GM10266 (cell line): Measurements from ENCODE around the gene ZPBP.
A peak's percentile ranks its signal among the peaks of the same experiment; 100 is the strongest.

Source experiments
- DNase-seq: peaks from one replicate; pipeline ENCODE4 v3.0.0; 2012; ENCODE audit errors: extremely low spot score
- TF ChIP-seq, protein P1 (sequence below): IDR thresholded peaks from 2 replicates; pipeline ENCODE4 v1.5.1; 2012; ENCODE audit warnings: mild to moderate bottlenecking, low read depth; ENCODE audit not compliant: control insufficient read depth, insufficient read depth; ENCODE audit errors: missing control alignments

The ZPBP gene, protein sequence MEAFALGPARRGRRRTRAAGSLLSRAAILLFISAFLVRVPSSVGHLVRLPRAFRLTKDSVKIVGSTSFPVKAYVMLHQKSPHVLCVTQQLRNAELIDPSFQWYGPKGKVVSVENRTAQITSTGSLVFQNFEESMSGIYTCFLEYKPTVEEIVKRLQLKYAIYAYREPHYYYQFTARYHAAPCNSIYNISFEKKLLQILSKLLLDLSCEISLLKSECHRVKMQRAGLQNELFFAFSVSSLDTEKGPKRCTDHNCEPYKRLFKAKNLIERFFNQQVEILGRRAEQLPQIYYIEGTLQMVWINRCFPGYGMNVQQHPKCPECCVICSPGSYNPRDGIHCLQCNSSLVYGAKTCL

GRCh38 chr7:50092579-50093491 is at the start of gene ZPBP:
Gene ZPBP (minus strand): TSS chr7:50093246. CDS start chr7:50093194, 52 bp downstream.
- TF ChIP-seq, protein P1, sequence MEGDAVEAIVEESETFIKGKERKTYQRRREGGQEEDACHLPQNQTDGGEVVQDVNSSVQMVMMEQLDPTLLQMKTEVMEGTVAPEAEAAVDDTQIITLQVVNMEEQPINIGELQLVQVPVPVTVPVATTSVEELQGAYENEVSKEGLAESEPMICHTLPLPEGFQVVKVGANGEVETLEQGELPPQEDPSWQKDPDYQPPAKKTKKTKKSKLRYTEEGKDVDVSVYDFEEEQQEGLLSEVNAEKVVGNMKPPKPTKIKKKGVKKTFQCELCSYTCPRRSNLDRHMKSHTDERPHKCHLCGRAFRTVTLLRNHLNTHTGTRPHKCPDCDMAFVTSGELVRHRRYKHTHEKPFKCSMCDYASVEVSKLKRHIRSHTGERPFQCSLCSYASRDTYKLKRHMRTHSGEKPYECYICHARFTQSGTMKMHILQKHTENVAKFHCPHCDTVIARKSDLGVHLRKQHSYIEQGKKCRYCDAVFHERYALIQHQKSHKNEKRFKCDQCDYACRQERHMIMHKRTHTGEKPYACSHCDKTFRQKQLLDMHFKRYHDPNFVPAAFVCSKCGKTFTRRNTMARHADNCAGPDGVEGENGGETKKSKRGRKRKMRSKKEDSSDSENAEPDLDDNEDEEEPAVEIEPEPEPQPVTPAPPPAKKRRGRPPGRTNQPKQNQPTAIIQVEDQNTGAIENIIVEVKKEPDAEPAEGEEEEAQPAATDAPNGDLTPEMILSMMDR = peak; percentile 76

GRCh38 chr7:50142425-50143017 is 49.5 kb upstream of the ZPBP start:
- TF ChIP-seq, protein P1 = peak; percentile 62
- DNase-seq = no peak

More at GRCh38 chr7:50092579-50093491, at the start of gene ZPBP:
- peak; percentile 68 for DNase-seq

DNA sequence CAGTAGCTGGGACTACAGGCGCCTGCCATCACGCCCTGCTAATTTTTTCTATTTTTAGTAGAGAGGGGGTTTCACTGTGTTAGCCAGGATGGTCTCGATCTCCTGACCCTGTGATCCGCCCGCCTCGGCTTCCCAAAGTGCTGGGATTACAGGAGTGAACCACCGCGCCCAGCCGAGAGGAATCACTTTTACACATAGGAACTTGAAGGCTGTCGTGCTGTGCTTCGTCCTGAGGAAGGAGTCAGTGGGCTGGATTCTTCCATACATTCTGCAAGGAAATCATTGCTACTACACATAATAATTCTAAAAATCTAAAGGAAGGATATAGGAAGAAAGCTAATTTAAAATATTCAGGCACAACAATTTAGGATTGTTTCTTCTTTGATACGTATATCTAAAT is 48.8 kb upstream of the ZPBP start:
- no peak for DNase-seq
- TF ChIP-seq, protein P1 = no peak

DNA sequence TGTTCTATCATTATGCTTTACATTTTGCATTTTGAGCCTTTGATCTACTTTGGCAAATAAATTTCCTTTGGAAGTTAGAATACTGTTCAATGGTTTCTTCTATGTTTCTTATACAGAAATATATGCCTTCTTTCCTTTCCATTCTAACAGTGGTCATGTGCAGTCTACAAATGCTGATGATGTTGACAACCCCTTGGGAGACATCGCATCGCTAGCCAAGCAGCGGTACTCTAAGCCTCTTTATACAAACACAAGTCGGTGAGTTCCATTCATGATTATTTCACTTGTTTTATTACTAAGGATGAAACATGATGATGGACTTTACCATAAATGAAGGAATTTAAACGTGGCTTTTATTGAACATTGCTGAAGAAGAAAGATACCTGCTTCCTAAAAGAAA is 48.1 kb upstream of the ZPBP start:
- DNase-seq = no peak
- TF ChIP-seq, protein P1 = no peak

DNA sequence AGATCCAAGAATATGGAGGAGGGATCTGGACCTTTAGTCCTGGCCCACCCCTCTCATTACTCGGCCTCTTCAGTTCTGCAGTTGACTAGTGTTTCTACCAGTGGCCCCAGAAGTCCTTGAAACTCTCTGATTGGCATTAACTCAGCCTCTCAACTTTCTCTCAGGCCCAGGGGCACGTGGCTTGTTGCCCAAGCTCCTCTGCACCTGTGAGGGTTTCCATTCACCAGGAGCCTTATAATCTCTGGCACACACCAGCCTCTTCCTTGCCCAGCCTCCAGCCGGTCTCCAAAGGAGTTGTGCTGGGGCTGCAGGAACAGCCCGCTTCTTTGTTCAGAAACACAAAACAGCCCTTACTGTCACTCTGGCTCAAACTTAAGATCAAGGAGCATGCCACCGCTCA is 47.6 kb upstream of the ZPBP start:
- TF ChIP-seq, protein P1 = no peak
- DNase-seq = no peak

GRCh38 chr7:50138101-50138500 is 45.1 kb upstream of the ZPBP start:
- TF ChIP-seq, protein P1 = no peak

GRCh38 chr7:50125766-50126165 is 32.7 kb upstream of the ZPBP start:
- DNase-seq = no peak
- TF ChIP-seq, protein P1 = no peak

More at GRCh38 chr7:50138101-50138500, 45.1 kb upstream of the ZPBP start:
- DNase-seq = no peak
